HepG2 (cell line): ENCODE data around the gene ZBTB7B. TPM values are rescaled to one million over a fixed set of nuclear protein-coding genes. Genes with fewer than 3 reads are reported as not detected.

Experiments used
- ARNT2 ChIP-seq: sonication (generic); formaldehyde crosslinking; IDR thresholded peaks from 2 replicates; pipeline ENCODE4 v1.8.0; 2022; ENCODE audit warnings: mild to moderate bottlenecking, low read depth, missing genetic modification reagents, moderate library complexity
- KDM3A ChIP-seq: IDR thresholded peaks from 2 replicates; pipeline ENCODE4 v1.6.1; 2018; ENCODE audit warnings: low read depth, missing compliant biosample characterization
- MTA1 ChIP-seq: sonication (generic); formaldehyde crosslinking; IDR thresholded peaks from 2 replicates; pipeline ENCODE4 v1.4.0; 2020; ENCODE audit warnings: missing genetic modification reagents, mild to moderate bottlenecking, borderline replicate concordance
- SP4 ChIP-seq: sonication (generic); formaldehyde crosslinking; IDR thresholded peaks from 2 replicates; pipeline ENCODE4 v1.8.1; 2023; ENCODE audit warnings: mild to moderate bottlenecking, missing genetic modification reagents
- TGIF2 ChIP-seq: IDR thresholded peaks from 2 replicates; pipeline ENCODE4 v1.6.1; 2016; ENCODE audit warnings: control low read depth, missing compliant biosample characterization
- polyA plus RNA-seq, 8 experiments: library from polyadenylated mRNA; depleted of rRNA in 3 of 8; stranded (reverse) in 7 of 8; unstranded in 1 of 8; fragments of >200 nt; fragmentation: Illumina TruSeq in 4 of 8; extraction: Trizol in 4 of 8; gene quantifications; 2 replicates each; pipeline versions ENCODE4 v1.2.1 to v1.2.3, GENCODE V29; 2011 to 2016; ENCODE audit warnings: low read depth in 4 of 8, missing spikeins in 1 of 8, mixed read lengths in 1 of 8; ENCODE audit not compliant: insufficient read depth in 1 of 8
- total RNA-seq, 5 experiments: library from RNA; depleted of rRNA; stranded (reverse); fragments of >200 nt; fragmentation: Illumina TruSeq; extraction: Trizol; gene quantifications; 2 replicates each; pipeline ENCODE4 v1.2.3, GENCODE V29; 2016; ENCODE audit warnings: low read depth in 1 of 5
- TF ChIP-seq, protein P1 (sequence below), 2 experiments: sonication (generic) in 1 of 2; formaldehyde crosslinking in 1 of 2; IDR thresholded peaks; 2 replicates each; pipeline versions ENCODE4 v1.5.1 to v1.6.1; 2011 to 2020; ENCODE audit warnings: borderline replicate concordance in 1 of 2, low read depth in 1 of 2, low read length in 1 of 2, mild to moderate bottlenecking in 1 of 2, missing genetic modification reagents in 1 of 2, moderate library complexity in 1 of 2
- TF ChIP-seq, protein P2 (sequence below): IDR thresholded peaks from 2 replicates; pipeline ENCODE4 v1.4.0; 2020; ENCODE audit warnings: mild to moderate bottlenecking, missing genetic modification reagents
- TF ChIP-seq, protein P3 (sequence below), 2 experiments: sonication (generic) in 1 of 2; formaldehyde crosslinking in 1 of 2; IDR thresholded peaks; 2 replicates each; pipeline versions ENCODE4 v1.4.0 to v1.6.1; 2016 to 2020; ENCODE audit warnings: borderline replicate concordance in 1 of 2, low read depth in 1 of 2, mild to moderate bottlenecking in 1 of 2, missing genetic modification reagents in 1 of 2
- TF ChIP-seq, protein P4 (sequence below): sonication (generic); formaldehyde crosslinking; IDR thresholded peaks from 2 replicates; pipeline ENCODE4 v1.5.1; 2020; ENCODE audit warnings: mild to moderate bottlenecking, missing genetic modification reagents, moderate library complexity
- TF ChIP-seq, protein P5 (sequence below): sonication (generic); formaldehyde crosslinking; IDR thresholded peaks from 2 replicates; pipeline ENCODE4 v1.4.0; 2020; ENCODE audit warnings: mild to moderate bottlenecking, low read depth, missing genetic modification reagents
- TF ChIP-seq, protein P6 (sequence below): IDR thresholded peaks from 2 replicates; pipeline ENCODE4 v1.6.1; 2016; ENCODE audit warnings: low read depth, borderline replicate concordance

ZBTB7B gene
- total and polyA plus RNA-seq, 2 of the 13 experiments (the other 11 are each of a cell fraction or from before 2014, with no cell fraction given): 15.5 to 17.5 TPM

DNA sequence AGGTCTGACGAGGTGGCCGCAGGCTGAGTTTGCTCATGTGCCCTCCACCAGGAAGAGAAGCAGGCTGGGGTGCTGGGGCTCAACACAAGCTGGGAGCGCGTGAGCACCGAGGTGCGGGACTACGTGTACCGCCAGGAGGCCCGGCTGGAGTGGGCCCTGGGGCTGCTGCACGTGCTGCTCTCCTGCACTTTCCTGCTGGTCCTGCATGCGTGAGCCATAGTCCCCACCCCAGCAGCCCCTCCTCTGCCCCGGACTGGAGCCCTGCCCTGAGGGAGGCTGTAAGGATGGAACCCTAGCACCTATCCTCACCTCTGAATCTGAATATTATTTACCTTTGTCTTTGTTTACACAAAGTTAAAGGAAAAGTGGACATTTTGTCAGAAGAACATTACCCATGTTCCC, 40.7 kb downstream of the ZBTB7B start (continued):
- TF ChIP-seq, protein P1, sequence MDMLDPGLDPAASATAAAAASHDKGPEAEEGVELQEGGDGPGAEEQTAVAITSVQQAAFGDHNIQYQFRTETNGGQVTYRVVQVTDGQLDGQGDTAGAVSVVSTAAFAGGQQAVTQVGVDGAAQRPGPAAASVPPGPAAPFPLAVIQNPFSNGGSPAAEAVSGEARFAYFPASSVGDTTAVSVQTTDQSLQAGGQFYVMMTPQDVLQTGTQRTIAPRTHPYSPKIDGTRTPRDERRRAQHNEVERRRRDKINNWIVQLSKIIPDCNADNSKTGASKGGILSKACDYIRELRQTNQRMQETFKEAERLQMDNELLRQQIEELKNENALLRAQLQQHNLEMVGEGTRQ (IDR thresholded peaks at IDR 0.05; ENCODE audit: low read depth, low read length): no peak
- TF ChIP-seq, protein P1 (CRISPR knock-in tag; IDR thresholded peaks at IDR 0.05; ENCODE audit: borderline replicate concordance): 0 out of 2 replicates have a peak, but pooled peaks have one; percentile 47
- TF ChIP-seq, protein P2, sequence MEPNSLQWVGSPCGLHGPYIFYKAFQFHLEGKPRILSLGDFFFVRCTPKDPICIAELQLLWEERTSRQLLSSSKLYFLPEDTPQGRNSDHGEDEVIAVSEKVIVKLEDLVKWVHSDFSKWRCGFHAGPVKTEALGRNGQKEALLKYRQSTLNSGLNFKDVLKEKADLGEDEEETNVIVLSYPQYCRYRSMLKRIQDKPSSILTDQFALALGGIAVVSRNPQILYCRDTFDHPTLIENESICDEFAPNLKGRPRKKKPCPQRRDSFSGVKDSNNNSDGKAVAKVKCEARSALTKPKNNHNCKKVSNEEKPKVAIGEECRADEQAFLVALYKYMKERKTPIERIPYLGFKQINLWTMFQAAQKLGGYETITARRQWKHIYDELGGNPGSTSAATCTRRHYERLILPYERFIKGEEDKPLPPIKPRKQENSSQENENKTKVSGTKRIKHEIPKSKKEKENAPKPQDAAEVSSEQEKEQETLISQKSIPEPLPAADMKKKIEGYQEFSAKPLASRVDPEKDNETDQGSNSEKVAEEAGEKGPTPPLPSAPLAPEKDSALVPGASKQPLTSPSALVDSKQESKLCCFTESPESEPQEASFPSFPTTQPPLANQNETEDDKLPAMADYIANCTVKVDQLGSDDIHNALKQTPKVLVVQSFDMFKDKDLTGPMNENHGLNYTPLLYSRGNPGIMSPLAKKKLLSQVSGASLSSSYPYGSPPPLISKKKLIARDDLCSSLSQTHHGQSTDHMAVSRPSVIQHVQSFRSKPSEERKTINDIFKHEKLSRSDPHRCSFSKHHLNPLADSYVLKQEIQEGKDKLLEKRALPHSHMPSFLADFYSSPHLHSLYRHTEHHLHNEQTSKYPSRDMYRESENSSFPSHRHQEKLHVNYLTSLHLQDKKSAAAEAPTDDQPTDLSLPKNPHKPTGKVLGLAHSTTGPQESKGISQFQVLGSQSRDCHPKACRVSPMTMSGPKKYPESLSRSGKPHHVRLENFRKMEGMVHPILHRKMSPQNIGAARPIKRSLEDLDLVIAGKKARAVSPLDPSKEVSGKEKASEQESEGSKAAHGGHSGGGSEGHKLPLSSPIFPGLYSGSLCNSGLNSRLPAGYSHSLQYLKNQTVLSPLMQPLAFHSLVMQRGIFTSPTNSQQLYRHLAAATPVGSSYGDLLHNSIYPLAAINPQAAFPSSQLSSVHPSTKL (CRISPR knock-in tag): peak; percentile 15; the same call in 1 of the 2 replicates
- TF ChIP-seq, protein P3, sequence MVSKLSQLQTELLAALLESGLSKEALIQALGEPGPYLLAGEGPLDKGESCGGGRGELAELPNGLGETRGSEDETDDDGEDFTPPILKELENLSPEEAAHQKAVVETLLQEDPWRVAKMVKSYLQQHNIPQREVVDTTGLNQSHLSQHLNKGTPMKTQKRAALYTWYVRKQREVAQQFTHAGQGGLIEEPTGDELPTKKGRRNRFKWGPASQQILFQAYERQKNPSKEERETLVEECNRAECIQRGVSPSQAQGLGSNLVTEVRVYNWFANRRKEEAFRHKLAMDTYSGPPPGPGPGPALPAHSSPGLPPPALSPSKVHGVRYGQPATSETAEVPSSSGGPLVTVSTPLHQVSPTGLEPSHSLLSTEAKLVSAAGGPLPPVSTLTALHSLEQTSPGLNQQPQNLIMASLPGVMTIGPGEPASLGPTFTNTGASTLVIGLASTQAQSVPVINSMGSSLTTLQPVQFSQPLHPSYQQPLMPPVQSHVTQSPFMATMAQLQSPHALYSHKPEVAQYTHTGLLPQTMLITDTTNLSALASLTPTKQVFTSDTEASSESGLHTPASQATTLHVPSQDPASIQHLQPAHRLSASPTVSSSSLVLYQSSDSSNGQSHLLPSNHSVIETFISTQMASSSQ (IDR thresholded peaks at IDR 0.05; ENCODE audit: low read depth): no peak
- TF ChIP-seq, protein P3 (CRISPR knock-in tag; IDR thresholded peaks at IDR 0.05; ENCODE audit: borderline replicate concordance): no peak
- TF ChIP-seq, protein P4, sequence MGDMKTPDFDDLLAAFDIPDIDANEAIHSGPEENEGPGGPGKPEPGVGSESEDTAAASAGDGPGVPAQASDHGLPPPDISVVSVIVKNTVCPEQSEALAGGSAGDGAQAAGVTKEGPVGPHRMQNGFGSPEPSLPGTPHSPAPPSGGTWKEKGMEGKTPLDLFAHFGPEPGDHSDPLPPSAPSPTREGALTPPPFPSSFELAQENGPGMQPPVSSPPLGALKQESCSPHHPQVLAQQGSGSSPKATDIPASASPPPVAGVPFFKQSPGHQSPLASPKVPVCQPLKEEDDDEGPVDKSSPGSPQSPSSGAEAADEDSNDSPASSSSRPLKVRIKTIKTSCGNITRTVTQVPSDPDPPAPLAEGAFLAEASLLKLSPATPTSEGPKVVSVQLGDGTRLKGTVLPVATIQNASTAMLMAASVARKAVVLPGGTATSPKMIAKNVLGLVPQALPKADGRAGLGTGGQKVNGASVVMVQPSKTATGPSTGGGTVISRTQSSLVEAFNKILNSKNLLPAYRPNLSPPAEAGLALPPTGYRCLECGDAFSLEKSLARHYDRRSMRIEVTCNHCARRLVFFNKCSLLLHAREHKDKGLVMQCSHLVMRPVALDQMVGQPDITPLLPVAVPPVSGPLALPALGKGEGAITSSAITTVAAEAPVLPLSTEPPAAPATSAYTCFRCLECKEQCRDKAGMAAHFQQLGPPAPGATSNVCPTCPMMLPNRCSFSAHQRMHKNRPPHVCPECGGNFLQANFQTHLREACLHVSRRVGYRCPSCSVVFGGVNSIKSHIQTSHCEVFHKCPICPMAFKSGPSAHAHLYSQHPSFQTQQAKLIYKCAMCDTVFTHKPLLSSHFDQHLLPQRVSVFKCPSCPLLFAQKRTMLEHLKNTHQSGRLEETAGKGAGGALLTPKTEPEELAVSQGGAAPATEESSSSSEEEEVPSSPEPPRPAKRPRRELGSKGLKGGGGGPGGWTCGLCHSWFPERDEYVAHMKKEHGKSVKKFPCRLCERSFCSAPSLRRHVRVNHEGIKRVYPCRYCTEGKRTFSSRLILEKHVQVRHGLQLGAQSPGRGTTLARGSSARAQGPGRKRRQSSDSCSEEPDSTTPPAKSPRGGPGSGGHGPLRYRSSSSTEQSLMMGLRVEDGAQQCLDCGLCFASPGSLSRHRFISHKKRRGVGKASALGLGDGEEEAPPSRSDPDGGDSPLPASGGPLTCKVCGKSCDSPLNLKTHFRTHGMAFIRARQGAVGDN (CRISPR knock-in tag): peak; percentile 90
- TF ChIP-seq, protein P5, sequence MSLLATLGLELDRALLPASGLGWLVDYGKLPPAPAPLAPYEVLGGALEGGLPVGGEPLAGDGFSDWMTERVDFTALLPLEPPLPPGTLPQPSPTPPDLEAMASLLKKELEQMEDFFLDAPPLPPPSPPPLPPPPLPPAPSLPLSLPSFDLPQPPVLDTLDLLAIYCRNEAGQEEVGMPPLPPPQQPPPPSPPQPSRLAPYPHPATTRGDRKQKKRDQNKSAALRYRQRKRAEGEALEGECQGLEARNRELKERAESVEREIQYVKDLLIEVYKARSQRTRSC: no peak
- 0 out of 2 replicates have a peak, but pooled peaks have one; percentile 31 for TF ChIP-seq MTA1 (CRISPR knock-in tag)
- TF ChIP-seq KDM3A (CRISPR knock-in tag): no peak
- TF ChIP-seq TGIF2 (CRISPR knock-in tag): no peak
- TF ChIP-seq SP4 (CRISPR knock-in tag): 0 out of 2 replicates have a peak, but pooled peaks have one; percentile 20
- 0 out of 2 replicates have a peak, but pooled peaks have one; percentile 37 for TF ChIP-seq ARNT2
- TF ChIP-seq, protein P6, sequence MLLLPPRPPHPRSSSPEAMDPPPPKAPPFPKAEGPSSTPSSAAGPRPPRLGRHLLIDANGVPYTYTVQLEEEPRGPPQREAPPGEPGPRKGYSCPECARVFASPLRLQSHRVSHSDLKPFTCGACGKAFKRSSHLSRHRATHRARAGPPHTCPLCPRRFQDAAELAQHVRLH (CRISPR knock-in tag): peak; percentile 53; the same call in 1 of the 2 replicates
